Astrocyte of the spinal cord (primary cell): Measurements from ENCODE around the gene PCDHA7.
"Not testable (repeated sequence)": the region's sequence is repeated elsewhere in the genome, so short reads cannot be mapped to it uniquely, and the experiment has no call there.

Experiments
- DNase-seq: peaks from one replicate; pipeline ENCODE4 v3.0.0; 2011; ENCODE audit warnings: low read depth, low spot score
- H3K4me3 ChIP-seq: 2 replicates; pipeline ENCODE4 v1.5.1; 2011; ENCODE audit warnings: low read depth, mild to moderate bottlenecking, low read length, moderate library complexity
- CTCF ChIP-seq: IDR thresholded peaks from 2 replicates; pipeline ENCODE4 v1.5.1; 2012; ENCODE audit warnings: low read depth, mild to moderate bottlenecking, low read length, inconsistent platforms
- in situ Hi-C: cut with HindIII; loops from 2 replicates; pipeline ENCODE4 v1.10.0; 2017; ENCODE audit warnings: low sequenced_read_pairs

The PCDHA7 gene

GRCh38 chr5:140862441-140863295 lies 28.6 kb downstream of the PCDHA7 start:
- no peak overlapping the region for H3K4me3 ChIP-seq
- no peak for DNase-seq
- in situ Hi-C loops: no loop called here
- no peak for TF ChIP-seq CTCF

- no peak for DNase-seq
- no peak within 1 kb of the TSS for H3K4me3 ChIP-seq
- in situ Hi-C loops: no loop called here
- no peak for TF ChIP-seq CTCF
These were observed 34.9 kb downstream of the PCDHA7 start, which contains the start of gene PCDHA11 for GRCh38 chr5:140868721-140869554. TSS of gene PCDHA11 (plus strand) at chr5:140868957. CDS start at chr5:140869104, 147 bp downstream.

GRCh38 chr5:140869555-140869886 lies 35.5 kb downstream of the PCDHA7 start:
- in situ Hi-C loops: no loop called here
- DNase-seq: no peak
- TF ChIP-seq CTCF: no peak
- no peak overlapping the region for H3K4me3 ChIP-seq

GRCh38 chr5:140870221-140871201 lies 36.4 kb downstream of the PCDHA7 start:
- no peak for TF ChIP-seq CTCF
- no peak for DNase-seq
- no peak overlapping the region for H3K4me3 ChIP-seq
- in situ Hi-C loops: no loop called here

GRCh38 chr5:140875085-140876065 lies 41.3 kb downstream of the PCDHA7 start, which contains the start of gene PCDHA12:
TSS of gene PCDHA12 (plus strand) at chr5:140875308. CDS start at chr5:140875473, 165 bp downstream.
- no peak within 1 kb of the TSS for H3K4me3 ChIP-seq
- no peak for DNase-seq
- TF ChIP-seq CTCF: no peak
- in situ Hi-C loops: no loop called here

GRCh38 chr5:140876541-140877261 lies 42.6 kb downstream of the PCDHA7 start:
- H3K4me3 ChIP-seq, in situ Hi-C loops, DNase-seq: not testable (repeated sequence)
